Lower leg skin (tissue), 4 donors: ENCODE measurements around the gene MSANTD2. TPM values are rescaled to one million over a fixed set of nuclear protein-coding genes. Genes with fewer than 3 reads are reported as not detected.

Source experiments
- DNase-seq, 2 donors: peaks; one replicate each; pipeline ENCODE4 v3.0.0-alpha.2; 2019; ENCODE audit warnings: low spot score in 2 of 2
- H3K4me3 ChIP-seq: fragments of 200-600 bp; sonication (generic); 2 replicates; pipeline ENCODE4 v1.5.1; 2017; ENCODE audit warnings: mild to moderate bottlenecking, low read depth; ENCODE audit not compliant: poor library complexity, severe bottlenecking
- POLR2A ChIP-seq, 2 donors: fragments of 450-650 bp; IDR thresholded peaks; one replicate each; pipeline ENCODE4 v1.6.1; 2016 to 2017; ENCODE audit warnings: antibody characterized with exemption in 2 of 2, mild to moderate bottlenecking in 1 of 2, moderate library complexity in 1 of 2
- WGBS, 2 donors: methylation state at CpG; one replicate each; pipeline ENCODE4 v1.1.5; 2018; 5-methylcytosine and 5-hydroxymethylcytosine counted together
- intact Hi-C: fragments of 100-400 bp; cut with DNase I; formaldehyde crosslinking; loops from one replicate; pipeline ENCODE4 v1.15.0; 2023; ENCODE audit warnings: low total_unique reads
- total RNA-seq, 4 donors: library from RNA; depleted of rRNA; stranded (reverse); fragments of >200 nt; gene quantifications; one replicate each; pipeline ENCODE4 v1.1.0, GENCODE V29; 2016
- TF ChIP-seq, protein P1 (sequence below), 3 donors: fragments of 450-650 bp; IDR thresholded peaks; one replicate each; pipeline ENCODE4 v1.5.1; 2016; ENCODE audit warnings: antibody characterized with exemption in 3 of 3, mild to moderate bottlenecking in 3 of 3, moderate library complexity in 2 of 3

MSANTD2 gene
- total RNA-seq, 4 donors from 2014 or later: 11.5 to 21.2 (median 15.2) TPM

DNA sequence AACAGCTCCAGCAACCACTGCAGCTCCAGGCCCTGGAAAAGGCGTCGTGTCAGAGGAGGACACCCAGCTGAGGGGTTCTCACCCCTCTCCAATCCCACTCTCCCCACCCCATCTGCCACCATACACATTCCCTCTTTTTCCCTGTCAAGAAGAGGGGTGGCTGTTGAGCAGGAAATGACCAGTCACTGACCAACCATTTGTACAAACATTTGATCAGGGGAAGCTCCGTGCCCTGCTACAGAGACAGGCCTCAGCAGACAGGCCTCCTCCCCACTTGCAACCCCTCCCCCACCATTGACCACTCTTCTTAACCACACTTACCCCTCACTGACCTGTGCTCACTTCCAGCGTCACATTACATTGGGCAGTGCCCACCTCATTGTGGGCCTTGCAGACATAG lies 45.9 kb downstream of the MSANTD2 start:
- H3K4me3 ChIP-seq: no peak overlapping the region
- no peak for DNase-seq
- 82 to 83% methylated on average over 4 of the region's 4 CpGs for WGBS, 2 donors
- TF ChIP-seq, protein P1, sequence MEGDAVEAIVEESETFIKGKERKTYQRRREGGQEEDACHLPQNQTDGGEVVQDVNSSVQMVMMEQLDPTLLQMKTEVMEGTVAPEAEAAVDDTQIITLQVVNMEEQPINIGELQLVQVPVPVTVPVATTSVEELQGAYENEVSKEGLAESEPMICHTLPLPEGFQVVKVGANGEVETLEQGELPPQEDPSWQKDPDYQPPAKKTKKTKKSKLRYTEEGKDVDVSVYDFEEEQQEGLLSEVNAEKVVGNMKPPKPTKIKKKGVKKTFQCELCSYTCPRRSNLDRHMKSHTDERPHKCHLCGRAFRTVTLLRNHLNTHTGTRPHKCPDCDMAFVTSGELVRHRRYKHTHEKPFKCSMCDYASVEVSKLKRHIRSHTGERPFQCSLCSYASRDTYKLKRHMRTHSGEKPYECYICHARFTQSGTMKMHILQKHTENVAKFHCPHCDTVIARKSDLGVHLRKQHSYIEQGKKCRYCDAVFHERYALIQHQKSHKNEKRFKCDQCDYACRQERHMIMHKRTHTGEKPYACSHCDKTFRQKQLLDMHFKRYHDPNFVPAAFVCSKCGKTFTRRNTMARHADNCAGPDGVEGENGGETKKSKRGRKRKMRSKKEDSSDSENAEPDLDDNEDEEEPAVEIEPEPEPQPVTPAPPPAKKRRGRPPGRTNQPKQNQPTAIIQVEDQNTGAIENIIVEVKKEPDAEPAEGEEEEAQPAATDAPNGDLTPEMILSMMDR (IDR thresholded peaks at IDR 0.05): no peak
- no peak for TF ChIP-seq POLR2A (IDR thresholded peaks at IDR 0.05)
- intact Hi-C loops: no loop called here

DNA sequence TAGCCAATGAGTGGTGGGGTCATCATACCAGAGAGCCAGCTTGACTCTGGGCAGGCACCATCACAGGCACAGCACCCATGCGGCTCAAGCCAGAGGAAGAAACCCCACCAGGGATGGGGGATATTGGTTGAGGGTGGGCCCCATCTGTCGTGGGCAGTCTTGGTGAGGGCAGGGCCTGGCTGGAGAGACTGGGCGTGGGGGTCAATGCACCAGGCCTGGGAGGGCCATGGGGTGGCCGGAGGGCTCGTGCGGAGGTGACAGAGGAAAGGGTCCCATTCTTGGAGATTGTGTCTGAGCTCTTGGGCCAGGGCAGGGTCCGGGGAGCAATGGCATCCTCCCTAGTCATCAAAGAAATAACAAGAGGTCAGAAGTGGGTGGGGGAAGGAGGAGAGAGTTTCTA lies 46.6 kb downstream of the MSANTD2 start:
- WGBS, 2 donors: 88 to 97% methylated on average over 7 of the region's 7 CpGs
- no peak for TF ChIP-seq POLR2A (IDR thresholded peaks at IDR 0.05)
- TF ChIP-seq, protein P1 (IDR thresholded peaks at IDR 0.05): no peak
- intact Hi-C loops: no loop called here
- H3K4me3 ChIP-seq: no peak overlapping the region
- DNase-seq: peak in 1 of 2 donors; percentile 76

DNA sequence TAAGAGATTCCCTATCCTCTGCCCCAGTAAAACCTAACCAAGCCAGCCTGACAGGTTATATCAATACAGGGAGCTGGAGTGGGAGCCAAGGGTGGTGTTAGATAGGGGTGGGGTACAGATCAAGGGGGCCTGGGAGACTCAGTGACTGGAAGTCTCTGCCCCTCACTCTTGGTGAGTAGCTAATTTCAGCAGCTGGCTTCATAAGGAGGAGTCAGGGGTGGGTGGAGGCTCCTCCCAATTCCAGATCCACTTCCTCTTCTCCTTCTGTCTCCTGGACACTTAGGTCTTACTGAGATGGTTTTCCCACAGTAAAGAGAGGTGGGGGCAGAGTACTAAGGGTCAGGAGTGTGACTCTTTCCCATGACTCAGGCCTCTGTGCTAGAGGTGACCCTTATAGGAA lies 47.0 kb downstream of the MSANTD2 start:
- intact Hi-C loops: no loop called here
- DNase-seq: no peak
- no peak overlapping the region for H3K4me3 ChIP-seq
- no peak for TF ChIP-seq POLR2A (IDR thresholded peaks at IDR 0.05)
- TF ChIP-seq, protein P1 (IDR thresholded peaks at IDR 0.05): no peak

DNA sequence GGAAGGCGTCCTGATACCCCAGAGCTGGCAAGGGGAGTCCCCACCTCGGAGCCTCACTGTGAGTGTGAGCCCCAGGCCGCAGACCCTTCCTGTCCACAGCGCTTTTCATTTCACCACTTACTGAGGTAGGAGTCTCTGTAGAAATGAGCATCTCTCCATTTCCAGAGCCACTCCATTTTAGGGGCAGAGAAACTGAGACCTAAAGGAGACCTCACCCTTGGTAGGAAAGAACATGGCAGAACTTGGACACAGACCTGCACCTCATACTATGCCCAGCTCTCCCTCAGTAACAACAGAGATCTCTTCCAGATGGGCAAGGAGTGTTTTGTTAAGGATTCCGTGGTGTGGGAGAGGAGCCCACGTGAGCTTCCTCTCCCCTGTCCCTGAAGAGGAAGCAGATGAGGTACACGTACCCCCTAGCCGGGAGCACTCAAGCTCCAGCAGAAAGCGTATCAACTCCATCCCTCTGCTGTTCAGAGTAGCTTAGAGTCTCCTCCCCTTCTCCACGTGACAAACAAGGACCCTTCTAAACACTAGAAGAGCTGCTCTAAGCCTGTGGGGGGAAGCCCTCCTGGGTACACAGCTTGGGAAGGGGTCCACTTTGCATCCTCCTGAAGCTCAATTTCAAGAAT lies 47.6 kb downstream of the MSANTD2 start:
- WGBS, 2 donors: 41 to 60% methylated on average over 10 of the region's 10 CpGs
- DNase-seq: no peak
- intact Hi-C loops: no loop called here
- no peak overlapping the region for H3K4me3 ChIP-seq
- TF ChIP-seq POLR2A (IDR thresholded peaks at IDR 0.05): no peak
- TF ChIP-seq, protein P1 (IDR thresholded peaks at IDR 0.05): no peak

DNA sequence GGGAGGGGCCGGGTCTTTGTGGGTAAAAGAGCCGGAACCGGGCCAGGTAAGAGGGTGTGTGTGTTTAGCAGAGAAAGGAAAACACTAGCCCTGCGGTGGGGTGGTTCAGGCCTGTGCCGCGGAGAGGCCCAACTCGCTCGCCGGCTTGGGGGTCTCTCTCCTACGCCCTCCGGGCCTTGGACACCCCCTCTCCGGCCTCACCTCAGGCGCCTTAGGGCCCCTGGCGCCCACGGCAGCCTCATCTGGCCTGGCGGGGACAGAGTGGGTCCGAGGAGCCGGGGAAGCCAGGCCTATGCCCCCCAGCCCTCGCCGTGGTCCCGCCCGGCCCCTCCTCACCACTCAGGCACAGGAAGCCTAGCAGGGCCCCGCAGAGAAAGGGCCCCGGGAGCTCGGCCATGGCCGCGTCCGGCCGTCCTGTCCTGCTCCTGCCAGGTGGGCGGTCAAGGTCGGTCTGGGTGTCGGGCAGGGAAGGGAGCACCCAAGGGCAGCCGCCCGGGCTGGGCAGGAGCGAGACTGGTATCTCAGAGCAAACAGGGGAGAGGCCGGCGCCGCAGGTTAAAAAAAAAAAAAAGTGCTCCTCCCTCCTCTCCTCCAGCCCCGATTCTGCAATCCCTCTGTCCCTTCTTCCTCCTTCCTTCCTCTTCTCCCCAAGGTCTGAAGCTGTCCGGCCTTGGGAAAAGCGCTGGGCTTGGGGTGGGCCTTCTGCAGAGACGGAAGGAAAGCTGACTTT lies 48.3 kb downstream of the MSANTD2 start, which contains the start of gene VSIG2:
Gene VSIG2, minus strand, starts transcription at position 515 of the 730 bp plus-strand sequence. Its CDS starts 118 bp downstream, at position 397.
- no peak for DNase-seq
- no peak within 1 kb of the TSS for H3K4me3 ChIP-seq
- TF ChIP-seq, protein P1 (IDR thresholded peaks at IDR 0.05): no peak
- TF ChIP-seq POLR2A (IDR thresholded peaks at IDR 0.05): no peak
- intact Hi-C loops: no loop called here
- 40 to 46% methylated on average over 31 to 42 of the region's 42 CpGs for WGBS, 2 donors
